Right renal cortex interstitium (tissue), 3 donors: ENCODE data around the gene SLF1. TPM values are rescaled to one million over a fixed set of nuclear protein-coding genes. Genes with fewer than 3 reads are reported as not detected.
A peak's percentile ranks its signal among the peaks of the same experiment; 100 is the strongest.

Source experiments
- DNase-seq, 3 donors: peaks; one replicate each; pipeline ENCODE4 v3.0.0-alpha.2; 2013; ENCODE audit warnings: low read depth in 3 of 3, low spot score in 2 of 3
- polyA plus RNA-seq, 3 donors: library from polyadenylated mRNA; unstranded; fragments of 120-200 nt; gene quantifications; one replicate each; pipeline ENCODE4 v1.2.1, GENCODE V29; 2013; ENCODE audit not compliant: insufficient read length in 3 of 3

Gene SLF1
- polyA plus RNA-seq, 3 donors = 13.6 to 17.8 (median 15.8) TPM

GRCh38 chr5:94660506-94660905 lies 42.0 kb downstream of the SLF1 start:
- DNase-seq = no peak

DNA sequence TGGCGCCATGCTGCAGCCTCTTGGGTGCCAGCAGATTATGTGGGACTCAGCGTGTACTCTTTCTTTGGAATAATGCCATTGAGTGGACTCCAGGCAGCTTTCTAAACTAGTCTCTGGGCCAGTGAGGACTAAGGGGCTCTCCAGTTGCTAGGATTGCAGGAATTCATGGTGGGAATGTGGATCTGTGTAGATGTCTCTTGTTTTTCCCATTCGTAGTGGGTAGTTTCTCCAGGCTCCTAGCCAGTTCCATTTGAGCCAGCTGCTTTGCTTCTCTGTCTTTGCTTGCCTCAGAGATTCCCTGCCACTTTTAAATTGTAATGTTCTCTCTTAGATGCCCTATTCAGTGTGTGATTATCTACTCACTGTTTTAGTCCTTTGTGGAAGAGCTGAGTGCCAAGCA lies 42.6 kb downstream of the SLF1 start:
- no peak for DNase-seq

DNA sequence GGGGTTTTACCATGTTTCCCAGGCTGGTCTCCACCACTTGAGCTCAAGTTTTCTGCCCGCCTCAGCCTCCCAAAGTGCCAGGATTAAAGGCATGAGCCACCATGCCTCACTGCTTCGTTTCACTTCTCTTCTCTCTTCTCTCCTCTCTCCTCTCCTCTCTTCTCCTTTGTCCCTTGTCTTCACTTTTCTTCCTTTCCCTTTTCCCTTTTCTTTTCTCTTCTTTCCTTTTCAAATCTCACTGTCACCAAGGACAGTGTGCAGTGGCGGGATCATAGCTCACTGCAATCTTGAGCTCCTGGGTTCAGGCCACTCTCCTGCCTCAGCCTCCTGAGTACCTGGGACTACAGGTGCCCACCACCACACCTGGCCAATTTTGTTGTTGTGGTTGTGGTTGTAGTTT lies 49.5 kb downstream of the SLF1 start:
- no peak for DNase-seq

- no peak for DNase-seq
Measured at GRCh38 chr5:94670726-94671125, 52.3 kb downstream of the SLF1 start.

- no peak for DNase-seq
Measured at GRCh38 chr5:94672746-94673145, 54.3 kb downstream of the SLF1 start.

- DNase-seq = no peak
Measured at GRCh38 chr5:94674490-94675382, 56.3 kb downstream of the SLF1 start.

DNA sequence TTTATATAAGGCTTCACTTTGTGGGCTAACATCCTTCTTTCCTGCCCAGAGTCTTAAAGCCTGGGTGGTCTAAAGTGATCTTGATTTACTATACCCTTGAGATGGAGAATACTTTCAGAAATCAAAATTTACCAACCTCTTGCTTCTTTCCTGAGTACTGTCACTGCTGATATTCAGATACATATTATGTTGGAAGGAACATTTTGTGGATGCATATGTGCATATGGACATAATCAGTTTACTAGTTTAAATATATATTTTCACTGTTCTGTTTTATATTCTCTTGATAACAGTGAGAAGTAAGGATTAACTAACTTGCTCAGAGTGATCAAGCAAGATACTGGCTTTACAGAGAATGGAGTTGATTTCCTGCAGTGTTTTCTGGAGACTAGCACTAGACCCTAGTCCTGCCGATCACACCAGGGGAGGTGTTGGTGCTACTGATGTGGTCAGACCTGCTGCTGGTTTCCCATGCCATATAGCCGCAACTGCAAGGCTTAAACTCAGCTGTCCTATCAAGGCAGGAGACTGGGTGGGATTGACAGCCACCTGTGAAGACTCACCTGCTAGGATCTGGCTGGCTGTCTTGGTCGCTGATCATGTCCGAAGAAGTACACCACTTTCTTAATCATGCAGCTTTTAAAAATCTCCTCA lies 57.6 kb downstream of the SLF1 start:
- no peak for DNase-seq

DNA sequence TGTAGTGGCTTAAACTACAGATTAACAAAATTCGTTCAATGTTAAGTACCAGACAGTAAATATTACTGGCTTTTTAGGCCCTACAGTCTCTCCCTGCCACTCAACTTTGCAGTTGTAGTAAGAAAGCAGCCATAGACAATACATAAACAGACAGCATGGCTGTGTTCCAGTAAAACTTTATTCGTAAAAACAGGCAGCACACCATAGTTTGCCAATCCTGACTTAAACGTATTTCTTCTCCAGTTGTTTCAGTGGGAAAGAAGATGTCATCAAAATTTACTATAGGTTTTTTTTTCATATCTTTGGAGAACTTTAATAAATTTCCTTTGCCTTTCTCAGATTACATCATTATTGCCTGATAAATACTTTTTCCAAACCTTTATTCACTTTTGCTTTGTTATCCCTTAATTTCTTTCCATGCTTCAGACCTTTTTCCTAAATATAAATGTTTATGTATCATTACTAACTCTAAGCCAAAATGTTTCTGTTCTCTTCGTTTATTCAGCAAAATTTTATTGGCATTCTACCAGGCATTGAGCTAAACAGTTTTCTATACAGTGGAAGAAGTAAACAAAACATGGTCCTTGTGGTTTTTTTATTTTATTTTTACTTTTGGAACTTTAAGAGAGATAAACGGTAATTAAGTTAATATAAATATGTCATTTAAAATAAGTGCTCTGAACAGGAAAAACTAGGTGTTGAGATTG lies 64.5 kb downstream of the SLF1 start:
- no peak for DNase-seq

- no peak for DNase-seq
Measured at GRCh38 chr5:94689908-94690307, 71.4 kb downstream of the SLF1 start.

DNA sequence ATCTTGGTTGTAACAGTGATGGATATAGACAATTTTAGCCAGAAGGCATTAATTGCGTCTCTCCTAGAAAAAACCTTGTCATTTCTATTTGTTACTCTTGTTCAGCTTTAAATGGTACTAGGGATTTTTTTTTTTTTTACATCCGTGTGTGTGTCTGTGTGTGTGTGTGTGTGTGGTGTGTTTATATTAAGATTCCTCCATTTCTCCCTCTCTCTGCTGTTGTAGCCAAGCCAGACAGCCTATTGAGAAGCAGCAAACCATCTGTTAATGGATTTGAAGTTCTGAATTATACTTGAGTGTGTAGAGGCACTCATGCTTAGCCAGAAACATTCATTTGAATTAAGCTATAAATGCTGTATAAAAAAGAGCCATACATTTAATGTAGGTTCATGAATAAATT lies 72.3 kb downstream of the SLF1 start:
- DNase-seq = peak in 2 of 3 donors; percentile 19 to 30

DNA sequence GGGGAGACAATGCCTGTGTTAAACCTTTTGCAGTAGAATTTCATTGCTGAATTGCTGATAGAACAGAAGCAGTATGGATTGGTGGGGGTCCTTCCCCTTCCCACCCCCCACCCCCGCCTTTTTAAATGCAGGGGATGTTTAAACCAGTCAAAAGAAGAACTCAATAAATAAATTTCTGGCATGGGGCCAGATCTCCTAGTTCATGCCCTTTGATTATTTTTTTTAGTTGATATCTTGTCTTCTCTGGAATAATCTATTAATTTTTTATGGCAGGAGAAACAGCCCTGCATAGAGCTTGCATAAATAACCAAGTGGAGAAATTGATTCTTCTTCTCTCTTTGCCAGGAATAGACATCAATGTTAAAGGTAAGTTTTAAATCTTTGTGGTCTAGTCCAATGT lies 72.8 kb downstream of the SLF1 start:
- no peak for DNase-seq

- no peak for DNase-seq
Measured at GRCh38 chr5:94691949-94692348, 73.5 kb downstream of the SLF1 start.

GRCh38 chr5:94692581-94692980 lies 74.1 kb downstream of the SLF1 start:
- no peak for DNase-seq

DNA sequence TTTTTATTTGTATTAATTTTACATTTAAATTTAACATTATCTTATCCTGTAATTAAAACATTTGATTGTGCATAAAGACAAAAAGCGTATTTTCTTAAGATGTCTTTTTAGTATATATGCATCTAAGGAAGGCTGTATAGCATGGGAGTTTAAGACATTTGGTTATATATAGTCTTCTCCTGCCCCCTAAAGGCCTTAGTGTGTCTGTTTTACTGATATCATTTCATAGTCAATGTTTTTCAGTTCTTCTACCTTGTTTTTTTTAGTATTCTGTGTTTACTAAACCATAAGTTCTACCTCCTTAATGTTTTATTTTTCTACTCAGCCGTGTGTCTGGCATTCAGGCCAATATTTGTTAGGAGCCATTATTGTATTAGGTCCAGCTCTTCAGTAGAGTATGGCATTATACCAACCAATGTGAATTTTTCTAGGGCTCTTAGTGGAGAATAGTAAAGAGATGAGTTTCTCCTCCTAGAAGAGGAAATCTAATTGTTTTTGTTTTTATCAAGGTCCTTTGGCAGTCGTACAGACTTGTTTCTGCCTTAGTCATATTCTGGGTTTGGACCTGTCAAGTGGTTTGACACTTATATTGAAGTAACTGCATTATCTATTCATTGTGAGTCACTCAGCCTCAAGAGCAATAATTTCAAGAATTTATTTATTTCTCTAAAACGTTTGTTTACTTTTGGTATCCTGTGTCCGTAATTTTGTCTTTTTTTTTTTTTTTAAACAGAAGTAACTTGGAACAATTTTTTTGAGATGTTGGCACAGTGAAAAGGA lies 74.8 kb downstream of the SLF1 start:
- DNase-seq = peak in 2 of 3 donors; percentile 27 to 33

GRCh38 chr5:94693845-94694370 lies 75.4 kb downstream of the SLF1 start:
- DNase-seq = no peak

GRCh38 chr5:94694671-94695070 lies 76.2 kb downstream of the SLF1 start:
- DNase-seq = no peak

GRCh38 chr5:94698197-94698596 lies 79.7 kb downstream of the SLF1 start:
- no peak for DNase-seq

- no peak for DNase-seq
Measured at GRCh38 chr5:94699562-94699961, 81.1 kb downstream of the SLF1 start.

- no peak for DNase-seq
Measured at GRCh38 chr5:94700592-94700991, 82.1 kb downstream of the SLF1 start.

DNA sequence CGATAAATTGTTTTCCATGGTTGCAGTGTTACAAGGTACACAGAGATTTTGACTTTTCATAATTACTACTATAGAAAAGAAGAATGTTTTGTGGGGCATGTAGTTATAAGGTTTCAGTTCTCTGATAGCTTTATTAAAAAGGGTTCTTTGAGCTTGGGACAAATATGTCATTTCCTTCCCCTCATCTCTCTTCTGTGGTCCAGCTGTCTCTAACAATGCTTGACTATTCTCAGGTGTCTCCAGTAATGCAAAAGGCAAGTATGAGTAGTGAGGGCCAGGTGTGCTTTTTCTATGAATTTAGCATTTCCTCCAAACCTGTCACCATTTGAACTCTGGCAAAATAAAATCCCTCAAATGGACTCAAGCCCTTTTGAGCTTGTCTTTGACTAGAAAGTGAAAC lies 84.3 kb downstream of the SLF1 start:
- no peak for DNase-seq

DNA sequence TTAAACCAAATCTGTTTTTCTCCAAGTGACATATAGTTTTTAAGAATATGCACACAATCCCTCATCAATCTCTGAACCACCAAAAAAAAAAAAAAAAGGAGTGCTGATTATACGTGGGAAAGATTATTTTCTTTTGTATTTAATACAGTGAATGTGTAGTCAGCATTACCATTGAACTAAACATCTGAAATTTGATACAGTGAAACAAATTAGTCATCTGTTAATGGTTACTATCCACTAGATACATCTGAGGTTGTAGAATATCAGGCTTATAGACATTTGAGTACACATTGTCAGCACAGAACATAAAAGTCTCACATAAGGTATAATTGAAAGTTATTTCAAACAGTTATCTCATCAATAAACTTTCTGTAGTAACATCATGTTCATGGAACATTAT lies 87.0 kb downstream of the SLF1 start:
- no peak for DNase-seq
